Activated naive CD4-positive, alpha-beta T cell treated with anti-CD3 and anti-CD28 coated beads, Interleukin-2, amount 50 U/mL, for 24 hours (primary cell): ENCODE results near the gene ELOVL5.
A peak's percentile ranks its signal among the peaks of the same experiment; 100 is the strongest.
"Not testable (repeated sequence)": the region's sequence is repeated elsewhere in the genome, so short reads cannot be mapped to it uniquely, and the experiment has no call there.

Experiments used
- H3K27ac Mint-ChIP-seq: one replicate; pipeline ENCODE4 v1.8.0; 2021; ENCODE audit warnings: mild to moderate bottlenecking, mixed read lengths
- H3K27me3 Mint-ChIP-seq: one replicate; pipeline ENCODE4 v1.8.0; 2021; ENCODE audit warnings: mixed read lengths
- H3K36me3 Mint-ChIP-seq: one replicate; pipeline ENCODE4 v1.8.0; 2021; ENCODE audit warnings: mixed read lengths
- H3K4me1 Mint-ChIP-seq: one replicate; pipeline ENCODE4 v1.8.0; 2021; ENCODE audit warnings: mixed read lengths
- H3K4me3 Mint-ChIP-seq: one replicate; pipeline ENCODE4 v1.8.0; 2021; ENCODE audit warnings: mild to moderate bottlenecking, mixed read lengths
- H3K9me3 Mint-ChIP-seq: one replicate; pipeline ENCODE4 v1.8.0; 2021; ENCODE audit warnings: mixed read lengths

Gene ELOVL5

GRCh38 chr6:53348371-53349208, at the start of gene ELOVL5:
ELOVL5 (minus strand) TSS chr6:53348950; CDS start chr6:53295699, 53,251 bp downstream.
- H3K27me3 Mint-ChIP-seq = no peaks in the 10 kb centered on the region
- peak within 1 kb of the TSS; percentile 95 for H3K4me3 Mint-ChIP-seq
- peaks cover 8% of the 10 kb centered on the region for H3K36me3 Mint-ChIP-seq
- peak within 1 kb of the TSS; percentile 93 for H3K27ac Mint-ChIP-seq
- H3K4me1 Mint-ChIP-seq = peaks cover 44% of the 10 kb centered on the region
- no peaks in the 10 kb centered on the region for H3K9me3 Mint-ChIP-seq

- Mint-ChIP-seq H3K27ac (no peak overlapping the region), H3K27me3 (no peaks in the 10 kb centered on the region), H3K4me1 (no peaks in the 10 kb centered on the region), H3K9me3 (no peaks in the 10 kb centered on the region), H3K36me3 (no peaks in the 10 kb centered on the region), H3K4me3 (no peak overlapping the region)
Measured at GRCh38 chr6:53397283-53397682, 48.5 kb upstream of the ELOVL5 start.

GRCh38 chr6:53395986-53396385, 47.2 kb upstream of the ELOVL5 start:
- H3K27ac Mint-ChIP-seq = no peak overlapping the region
- no peak overlapping the region for H3K4me3 Mint-ChIP-seq

GRCh38 chr6:53394704-53395103, 46.0 kb upstream of the ELOVL5 start:
- Mint-ChIP-seq H3K27ac (no peak overlapping the region), H3K4me1 (no peaks in the 10 kb centered on the region), H3K27me3 (no peaks in the 10 kb centered on the region), H3K36me3 (no peaks in the 10 kb centered on the region), H3K9me3 (no peaks in the 10 kb centered on the region), H3K4me3 (no peak overlapping the region)

More at GRCh38 chr6:53395986-53396385, 47.2 kb upstream of the ELOVL5 start:
- no peaks in the 10 kb centered on the region for H3K36me3 Mint-ChIP-seq
- H3K9me3 Mint-ChIP-seq = no peaks in the 10 kb centered on the region
- no peaks in the 10 kb centered on the region for H3K27me3 Mint-ChIP-seq
- no peaks in the 10 kb centered on the region for H3K4me1 Mint-ChIP-seq

GRCh38 chr6:53391170-53391569, 42.4 kb upstream of the ELOVL5 start:
- no peaks in the 10 kb centered on the region for H3K4me1 Mint-ChIP-seq
- no peak overlapping the region for H3K4me3 Mint-ChIP-seq
- H3K27me3 Mint-ChIP-seq = no peaks in the 10 kb centered on the region
- no peaks in the 10 kb centered on the region for H3K9me3 Mint-ChIP-seq
- H3K36me3 Mint-ChIP-seq = no peaks in the 10 kb centered on the region
- no peak overlapping the region for H3K27ac Mint-ChIP-seq

- Mint-ChIP-seq H3K4me1 (no peaks in the 10 kb centered on the region), H3K9me3 (no peaks in the 10 kb centered on the region), H3K27ac (no peak overlapping the region), H3K36me3 (no peaks in the 10 kb centered on the region), H3K27me3 (no peaks in the 10 kb centered on the region), H3K4me3 (no peak overlapping the region)
Measured at GRCh38 chr6:53390010-53390409, 41.3 kb upstream of the ELOVL5 start.

GRCh38 chr6:53388615-53389014, 39.9 kb upstream of the ELOVL5 start:
- not testable (repeated sequence) for H3K27me3 Mint-ChIP-seq, H3K9me3 Mint-ChIP-seq, H3K27ac Mint-ChIP-seq, H3K36me3 Mint-ChIP-seq, H3K4me1 Mint-ChIP-seq, H3K4me3 Mint-ChIP-seq

GRCh38 chr6:53382421-53382820, 33.7 kb upstream of the ELOVL5 start:
- no peaks in the 10 kb centered on the region for H3K4me1 Mint-ChIP-seq
- H3K36me3 Mint-ChIP-seq = no peaks in the 10 kb centered on the region
- H3K9me3 Mint-ChIP-seq = no peaks in the 10 kb centered on the region
- no peak overlapping the region for H3K4me3 Mint-ChIP-seq
- peaks cover 2% of the 10 kb centered on the region for H3K27me3 Mint-ChIP-seq
- no peak overlapping the region for H3K27ac Mint-ChIP-seq

- H3K27ac Mint-ChIP-seq = no peak overlapping the region
- no peaks in the 10 kb centered on the region for H3K4me1 Mint-ChIP-seq
- no peak overlapping the region for H3K4me3 Mint-ChIP-seq
- H3K9me3 Mint-ChIP-seq = no peaks in the 10 kb centered on the region
- peaks cover 2% of the 10 kb centered on the region for H3K27me3 Mint-ChIP-seq
- no peaks in the 10 kb centered on the region for H3K36me3 Mint-ChIP-seq
Measured at GRCh38 chr6:53378208-53378607, 29.5 kb upstream of the ELOVL5 start.

- H3K27me3 Mint-ChIP-seq = peaks cover 2% of the 10 kb centered on the region
- H3K36me3 Mint-ChIP-seq = no peaks in the 10 kb centered on the region
- H3K9me3 Mint-ChIP-seq = no peaks in the 10 kb centered on the region
- no peak overlapping the region for H3K4me3 Mint-ChIP-seq
- H3K27ac Mint-ChIP-seq = no peak overlapping the region
- H3K4me1 Mint-ChIP-seq = no peaks in the 10 kb centered on the region
Measured at GRCh38 chr6:53377793-53378192, 29.0 kb upstream of the ELOVL5 start.

GRCh38 chr6:53377289-53377688, 28.5 kb upstream of the ELOVL5 start:
- Mint-ChIP-seq H3K27me3 (peaks cover 2% of the 10 kb centered on the region), H3K27ac (no peak overlapping the region), H3K9me3 (no peaks in the 10 kb centered on the region), H3K4me3 (no peak overlapping the region), H3K36me3 (no peaks in the 10 kb centered on the region), H3K4me1 (no peaks in the 10 kb centered on the region)

- no peak overlapping the region for H3K4me3 Mint-ChIP-seq
- peaks cover 1% of the 10 kb centered on the region for H3K27me3 Mint-ChIP-seq
- H3K4me1 Mint-ChIP-seq = no peaks in the 10 kb centered on the region
- H3K36me3 Mint-ChIP-seq = no peaks in the 10 kb centered on the region
- H3K9me3 Mint-ChIP-seq = no peaks in the 10 kb centered on the region
- no peak overlapping the region for H3K27ac Mint-ChIP-seq
Measured at GRCh38 chr6:53376661-53377226, 28.0 kb upstream of the ELOVL5 start.

- Mint-ChIP-seq H3K4me1 (no peaks in the 10 kb centered on the region), H3K27me3 (no peaks in the 10 kb centered on the region)
Measured at GRCh38 chr6:53375847-53376246, 27.1 kb upstream of the ELOVL5 start.

GRCh38 chr6:53373638-53374037, 24.9 kb upstream of the ELOVL5 start:
- Mint-ChIP-seq H3K4me3 (no peak overlapping the region), H3K36me3 (no peaks in the 10 kb centered on the region), H3K27ac (no peak overlapping the region), H3K27me3 (no peaks in the 10 kb centered on the region), H3K9me3 (no peaks in the 10 kb centered on the region), H3K4me1 (peaks cover 9% of the 10 kb centered on the region)

More at GRCh38 chr6:53375847-53376246, 27.1 kb upstream of the ELOVL5 start:
- Mint-ChIP-seq H3K36me3 (no peaks in the 10 kb centered on the region), H3K9me3 (no peaks in the 10 kb centered on the region), H3K27ac (no peak overlapping the region), H3K4me3 (no peak overlapping the region)

- no peak overlapping the region for H3K4me3 Mint-ChIP-seq
- no peaks in the 10 kb centered on the region for H3K27me3 Mint-ChIP-seq
- H3K9me3 Mint-ChIP-seq = no peaks in the 10 kb centered on the region
- H3K27ac Mint-ChIP-seq = no peak overlapping the region
- H3K36me3 Mint-ChIP-seq = peaks cover 4% of the 10 kb centered on the region
- H3K4me1 Mint-ChIP-seq = peaks cover 9% of the 10 kb centered on the region
Measured at GRCh38 chr6:53369876-53370515, 21.2 kb upstream of the ELOVL5 start.

GRCh38 chr6:53369051-53369450, 20.3 kb upstream of the ELOVL5 start:
- H3K27me3 Mint-ChIP-seq = no peaks in the 10 kb centered on the region
- H3K4me3 Mint-ChIP-seq = no peak overlapping the region
- H3K9me3 Mint-ChIP-seq = no peaks in the 10 kb centered on the region
- no peak overlapping the region for H3K27ac Mint-ChIP-seq
- peaks cover 9% of the 10 kb centered on the region for H3K4me1 Mint-ChIP-seq
- peaks cover 4% of the 10 kb centered on the region for H3K36me3 Mint-ChIP-seq
